ENCODE results near the gene AMDHD2. TPM values are rescaled to one million over a fixed set of nuclear protein-coding genes. Genes with fewer than 3 reads are reported as not detected.
A peak's percentile ranks its signal among the peaks of the same experiment; 100 is the strongest.
"Not testable (repeated sequence)": the region's sequence is repeated elsewhere in the genome, so short reads cannot be mapped to it uniquely, and the experiment has no call there.

Gene AMDHD2
- total RNA-seq, 1 donor from 2014 or later = 11.7 TPM

GRCh38 chr16:2551420-2551889, 31.3 kb downstream of the AMDHD2 start:
- H3K9me3 Mint-ChIP-seq; H3F3A ChIP-seq (ENCODE audit: low read depth); H4K20me1 ChIP-seq (ENCODE audit: low read depth); H3K27me3 Mint-ChIP-seq (ENCODE audit: insufficient read depth, low read depth); H3K79me2 ChIP-seq (ENCODE audit: low read depth); H3K4me2 ChIP-seq; H3K27ac ChIP-seq; H3K4me3 ChIP-seq; H3K9ac ChIP-seq; H3K4me1 ChIP-seq; H3K4me3 Mint-ChIP-seq; H3K27ac Mint-ChIP-seq; H3K9me3 ChIP-seq (ENCODE audit: low read depth); H3K4me1 Mint-ChIP-seq; H3K36me3 Mint-ChIP-seq; H3K27me3 ChIP-seq; H2AFZ ChIP-seq (replicated peaks); H3K36me3 ChIP-seq: not testable (repeated sequence)
- DNase-seq (ENCODE audit: low spot score) = peak; percentile 53
- TF ChIP-seq CTCF (IDR thresholded peaks at IDR 0.05) = peak; percentile 50

GRCh38 chr16:2554709-2555425, 34.7 kb downstream of the AMDHD2 start:
- not testable (repeated sequence) for H3K4me1 ChIP-seq; H3K4me1 Mint-ChIP-seq; H3K27me3 Mint-ChIP-seq (ENCODE audit: insufficient read depth, low read depth); H3K27ac Mint-ChIP-seq; H3K9ac ChIP-seq; H2AFZ ChIP-seq (replicated peaks); H3K27me3 ChIP-seq; H3K9me3 ChIP-seq (ENCODE audit: low read depth); H3F3A ChIP-seq (ENCODE audit: low read depth); H3K27ac ChIP-seq; H3K79me2 ChIP-seq (ENCODE audit: low read depth); DNase-seq (ENCODE audit: low spot score); H3K9me3 Mint-ChIP-seq; H3K4me2 ChIP-seq; H3K4me3 ChIP-seq; H4K20me1 ChIP-seq (ENCODE audit: low read depth); H3K4me3 Mint-ChIP-seq; H3K36me3 ChIP-seq; H3K36me3 Mint-ChIP-seq

DNA sequence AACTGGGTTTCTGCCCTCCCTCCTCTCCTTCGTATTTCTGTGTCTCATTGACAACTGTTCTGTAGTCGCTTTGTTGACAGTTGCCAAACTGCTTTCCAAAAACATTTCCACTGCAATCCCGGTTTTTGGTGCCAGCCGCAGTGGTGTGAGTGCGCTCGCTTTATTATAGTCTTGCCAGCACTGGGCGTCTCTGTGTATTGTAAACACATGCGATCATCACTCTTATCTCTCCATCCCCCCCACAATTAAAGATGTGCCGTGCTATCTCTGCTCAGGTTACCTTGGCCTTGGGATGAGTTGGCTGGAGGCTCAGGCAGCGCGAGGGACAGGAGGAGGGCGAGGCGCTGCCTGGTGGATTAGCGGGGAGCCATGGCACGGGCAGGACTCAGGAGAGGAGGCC, 37.0 kb downstream of the AMDHD2 start:
- not testable (repeated sequence) for H3K36me3 Mint-ChIP-seq; H3K27me3 ChIP-seq; H4K20me1 ChIP-seq (ENCODE audit: low read depth); H3K36me3 ChIP-seq; H3K9me3 ChIP-seq (ENCODE audit: low read depth); H2AFZ ChIP-seq (replicated peaks); H3K27me3 Mint-ChIP-seq (ENCODE audit: insufficient read depth, low read depth); H3K27ac Mint-ChIP-seq; H3K4me1 ChIP-seq; H3F3A ChIP-seq (ENCODE audit: low read depth); DNase-seq (ENCODE audit: low spot score); H3K4me3 ChIP-seq; H3K4me3 Mint-ChIP-seq; H3K9ac ChIP-seq; H3K4me2 ChIP-seq; H3K4me1 Mint-ChIP-seq; H3K9me3 Mint-ChIP-seq; H3K79me2 ChIP-seq (ENCODE audit: low read depth); H3K27ac ChIP-seq

- H3K9me3 Mint-ChIP-seq; H3K9ac ChIP-seq; H3K4me3 Mint-ChIP-seq; H3K27ac Mint-ChIP-seq; H3K4me1 ChIP-seq; H3K27me3 ChIP-seq; H4K20me1 ChIP-seq (ENCODE audit: low read depth); H3K27ac ChIP-seq; H3K79me2 ChIP-seq (ENCODE audit: low read depth); H2AFZ ChIP-seq (replicated peaks); H3K4me3 ChIP-seq; H3K27me3 Mint-ChIP-seq (ENCODE audit: insufficient read depth, low read depth); H3K4me1 Mint-ChIP-seq; H3K36me3 Mint-ChIP-seq; DNase-seq (ENCODE audit: low spot score); H3K4me2 ChIP-seq; H3F3A ChIP-seq (ENCODE audit: low read depth); H3K9me3 ChIP-seq (ENCODE audit: low read depth); H3K36me3 ChIP-seq: not testable (repeated sequence)
Measured at GRCh38 chr16:2560131-2560797, 40.1 kb downstream of the AMDHD2 start.

DNA sequence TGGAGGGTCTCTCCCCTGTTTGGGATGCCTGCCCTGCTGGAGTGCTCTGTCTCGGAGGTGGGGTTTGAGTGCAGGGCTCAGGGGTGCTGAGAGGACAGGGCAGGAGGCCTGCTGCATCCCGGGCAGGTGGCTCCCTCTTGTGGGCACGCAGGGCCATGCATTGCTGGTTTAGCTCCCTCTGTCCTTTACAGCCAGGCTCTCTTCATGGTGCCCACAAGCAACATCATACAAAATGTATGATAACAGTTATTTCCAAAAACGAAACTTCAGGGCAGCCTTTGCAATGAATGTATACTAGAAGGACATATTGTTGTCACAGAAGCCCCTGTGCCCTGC, 40.6 kb downstream of the AMDHD2 start:
- H3K36me3 Mint-ChIP-seq; DNase-seq (ENCODE audit: low spot score); H3K79me2 ChIP-seq (ENCODE audit: low read depth); H3K9me3 ChIP-seq (ENCODE audit: low read depth); H3K36me3 ChIP-seq; H3K4me1 ChIP-seq; H2AFZ ChIP-seq (replicated peaks); H4K20me1 ChIP-seq (ENCODE audit: low read depth); H3K27ac ChIP-seq; H3K27me3 Mint-ChIP-seq (ENCODE audit: insufficient read depth, low read depth); H3K4me3 Mint-ChIP-seq; H3K27ac Mint-ChIP-seq; H3K4me3 ChIP-seq; H3K9ac ChIP-seq; H3K4me2 ChIP-seq; H3F3A ChIP-seq (ENCODE audit: low read depth); H3K9me3 Mint-ChIP-seq; H3K27me3 ChIP-seq; H3K4me1 Mint-ChIP-seq: not testable (repeated sequence)
- peak; percentile 51 for TF ChIP-seq CTCF (IDR thresholded peaks at IDR 0.05)

DNA sequence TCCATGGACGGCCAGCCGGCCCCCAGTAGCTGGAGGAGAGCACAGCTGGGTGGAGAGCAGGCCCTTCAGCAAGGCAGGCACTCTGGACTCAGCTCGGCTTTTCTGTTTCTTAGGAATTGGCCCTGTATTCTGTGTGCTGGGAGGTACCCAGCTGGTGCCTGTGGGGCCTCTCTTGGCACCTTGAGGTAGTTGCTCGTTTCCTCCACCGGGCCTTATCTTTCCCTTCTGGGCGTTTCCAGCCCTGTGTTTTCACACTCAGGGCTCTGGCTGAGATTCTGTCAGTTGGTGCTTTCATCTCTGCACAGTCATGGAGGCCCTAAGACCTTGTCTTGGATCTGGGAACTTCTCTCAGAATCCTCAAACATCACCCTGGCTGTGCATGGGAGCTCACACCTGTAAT, 47.3 kb downstream of the AMDHD2 start:
- not testable (repeated sequence) for H3K27me3 Mint-ChIP-seq (ENCODE audit: insufficient read depth, low read depth); H3K9me3 ChIP-seq (ENCODE audit: low read depth); H3F3A ChIP-seq (ENCODE audit: low read depth); H3K27ac Mint-ChIP-seq; DNase-seq (ENCODE audit: low spot score); H3K9me3 Mint-ChIP-seq; H3K79me2 ChIP-seq (ENCODE audit: low read depth); H3K4me3 Mint-ChIP-seq; H3K27ac ChIP-seq; H3K27me3 ChIP-seq; H3K9ac ChIP-seq; H3K36me3 Mint-ChIP-seq; H3K4me1 ChIP-seq; H2AFZ ChIP-seq (replicated peaks); H3K4me3 ChIP-seq; H3K4me1 Mint-ChIP-seq; H3K4me2 ChIP-seq; H4K20me1 ChIP-seq (ENCODE audit: low read depth); H3K36me3 ChIP-seq

- H3K27ac Mint-ChIP-seq; DNase-seq (ENCODE audit: low spot score); H3K9ac ChIP-seq; H4K20me1 ChIP-seq (ENCODE audit: low read depth); H3K4me1 ChIP-seq; H3K36me3 ChIP-seq; H3K9me3 ChIP-seq (ENCODE audit: low read depth); H3K27ac ChIP-seq; H2AFZ ChIP-seq (replicated peaks); H3K4me3 Mint-ChIP-seq; H3K36me3 Mint-ChIP-seq; H3K27me3 ChIP-seq; H3K9me3 Mint-ChIP-seq; H3K4me3 ChIP-seq; H3F3A ChIP-seq (ENCODE audit: low read depth); H3K27me3 Mint-ChIP-seq (ENCODE audit: insufficient read depth, low read depth); H3K4me2 ChIP-seq; H3K79me2 ChIP-seq (ENCODE audit: low read depth); H3K4me1 Mint-ChIP-seq: not testable (repeated sequence)
Measured at GRCh38 chr16:2568573-2568972, 48.4 kb downstream of the AMDHD2 start.
